Measurements from ENCODE around the gene CEP170B.

Gene CEP170B

GRCh38 chr14:104874571-104875411 lies 9.7 kb downstream of the CEP170B start:
- H3K4me3 ChIP-seq (ENCODE audit: low read depth, low read length): no peak overlapping the region
- in situ Hi-C loops (cut with HindIII; ENCODE audit: low sequenced_read_pairs): no loop called here
- DNase-seq (ENCODE audit: low read depth): no peak
- no peak for TF ChIP-seq CTCF (IDR thresholded peaks at IDR 0.05; ENCODE audit: low read depth, low read length, missing control alignments)

- in situ Hi-C loops (cut with HindIII; ENCODE audit: low sequenced_read_pairs): no loop called here
- H3K4me3 ChIP-seq (ENCODE audit: low read depth, low read length): no peak overlapping the region
- DNase-seq (ENCODE audit: low read depth): no peak
- TF ChIP-seq CTCF (IDR thresholded peaks at IDR 0.05; ENCODE audit: low read depth, low read length, missing control alignments): no peak
Observed at GRCh38 chr14:104875412-104875751, 10.3 kb downstream of the CEP170B start.

GRCh38 chr14:104875811-104876210 lies 10.7 kb downstream of the CEP170B start:
- no peak for TF ChIP-seq CTCF (IDR thresholded peaks at IDR 0.05; ENCODE audit: low read depth, low read length, missing control alignments)
- no peak for DNase-seq (ENCODE audit: low read depth)
- in situ Hi-C loops (cut with HindIII; ENCODE audit: low sequenced_read_pairs): no loop called here
- H3K4me3 ChIP-seq (ENCODE audit: low read depth, low read length): no peak overlapping the region

GRCh38 chr14:104876251-104876699 lies 11.2 kb downstream of the CEP170B start:
- no peak for DNase-seq (ENCODE audit: low read depth)
- TF ChIP-seq CTCF (IDR thresholded peaks at IDR 0.05; ENCODE audit: low read depth, low read length, missing control alignments): no peak
- in situ Hi-C loops (cut with HindIII; ENCODE audit: low sequenced_read_pairs): no loop called here
- no peak overlapping the region for H3K4me3 ChIP-seq (ENCODE audit: low read depth, low read length)

GRCh38 chr14:104877066-104877805 lies 12.2 kb downstream of the CEP170B start:
- TF ChIP-seq CTCF (IDR thresholded peaks at IDR 0.05; ENCODE audit: low read depth, low read length, missing control alignments): no peak
- no peak overlapping the region for H3K4me3 ChIP-seq (ENCODE audit: low read depth, low read length)
- in situ Hi-C loops (cut with HindIII; ENCODE audit: low sequenced_read_pairs): no loop called here
- DNase-seq (ENCODE audit: low read depth): no peak

GRCh38 chr14:104877806-104878550 lies 12.9 kb downstream of the CEP170B start:
- no peak for TF ChIP-seq CTCF (IDR thresholded peaks at IDR 0.05; ENCODE audit: low read depth, low read length, missing control alignments)
- in situ Hi-C loops (cut with HindIII; ENCODE audit: low sequenced_read_pairs): no loop called here
- DNase-seq (ENCODE audit: low read depth): no peak
- H3K4me3 ChIP-seq (ENCODE audit: low read depth, low read length): no peak overlapping the region
